ENCODE measurements around the gene RRP1B.

DNA sequence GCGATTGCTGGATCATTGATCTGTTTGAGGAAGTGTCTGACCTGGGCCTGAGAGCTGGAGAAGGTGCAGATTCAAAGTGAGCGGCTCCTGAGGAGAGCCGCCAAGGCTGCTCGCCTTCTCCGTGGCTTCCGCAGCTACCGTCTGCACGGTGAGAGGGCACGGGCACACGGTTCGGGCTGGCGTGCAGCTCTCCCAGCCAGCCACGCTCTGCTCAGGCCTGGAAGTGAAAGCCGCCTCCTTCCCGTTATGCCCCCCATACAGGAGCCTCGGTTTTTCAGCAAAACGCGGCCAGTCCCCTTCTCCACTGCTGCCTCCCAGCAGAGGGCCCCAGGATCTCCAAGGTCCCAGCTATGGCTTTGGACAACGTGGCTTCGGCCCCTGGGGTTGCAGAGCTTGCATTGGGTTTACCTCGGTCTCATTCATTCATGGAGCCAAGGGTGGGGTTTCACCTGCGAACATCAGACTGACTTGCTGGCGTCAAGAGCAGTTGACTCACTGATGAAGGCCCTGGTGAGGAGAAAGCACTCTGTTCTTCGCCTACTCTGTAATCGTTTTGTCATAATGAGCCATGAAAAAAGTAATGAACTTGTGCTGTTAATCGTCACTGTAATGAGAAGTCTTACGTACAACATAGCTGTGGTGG is 35.2 kb downstream of the RRP1B start:
- TF ChIP-seq, protein P1, sequence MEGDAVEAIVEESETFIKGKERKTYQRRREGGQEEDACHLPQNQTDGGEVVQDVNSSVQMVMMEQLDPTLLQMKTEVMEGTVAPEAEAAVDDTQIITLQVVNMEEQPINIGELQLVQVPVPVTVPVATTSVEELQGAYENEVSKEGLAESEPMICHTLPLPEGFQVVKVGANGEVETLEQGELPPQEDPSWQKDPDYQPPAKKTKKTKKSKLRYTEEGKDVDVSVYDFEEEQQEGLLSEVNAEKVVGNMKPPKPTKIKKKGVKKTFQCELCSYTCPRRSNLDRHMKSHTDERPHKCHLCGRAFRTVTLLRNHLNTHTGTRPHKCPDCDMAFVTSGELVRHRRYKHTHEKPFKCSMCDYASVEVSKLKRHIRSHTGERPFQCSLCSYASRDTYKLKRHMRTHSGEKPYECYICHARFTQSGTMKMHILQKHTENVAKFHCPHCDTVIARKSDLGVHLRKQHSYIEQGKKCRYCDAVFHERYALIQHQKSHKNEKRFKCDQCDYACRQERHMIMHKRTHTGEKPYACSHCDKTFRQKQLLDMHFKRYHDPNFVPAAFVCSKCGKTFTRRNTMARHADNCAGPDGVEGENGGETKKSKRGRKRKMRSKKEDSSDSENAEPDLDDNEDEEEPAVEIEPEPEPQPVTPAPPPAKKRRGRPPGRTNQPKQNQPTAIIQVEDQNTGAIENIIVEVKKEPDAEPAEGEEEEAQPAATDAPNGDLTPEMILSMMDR (IDR thresholded peaks at IDR 0.05) = no peak
- TF ChIP-seq HDAC2 (IDR thresholded peaks at IDR 0.05) = no peak
- TF ChIP-seq, protein P2, sequence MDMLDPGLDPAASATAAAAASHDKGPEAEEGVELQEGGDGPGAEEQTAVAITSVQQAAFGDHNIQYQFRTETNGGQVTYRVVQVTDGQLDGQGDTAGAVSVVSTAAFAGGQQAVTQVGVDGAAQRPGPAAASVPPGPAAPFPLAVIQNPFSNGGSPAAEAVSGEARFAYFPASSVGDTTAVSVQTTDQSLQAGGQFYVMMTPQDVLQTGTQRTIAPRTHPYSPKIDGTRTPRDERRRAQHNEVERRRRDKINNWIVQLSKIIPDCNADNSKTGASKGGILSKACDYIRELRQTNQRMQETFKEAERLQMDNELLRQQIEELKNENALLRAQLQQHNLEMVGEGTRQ (IDR thresholded peaks at IDR 0.05) = no peak
- no peak for TF ChIP-seq CBX8 (IDR thresholded peaks at IDR 0.05)
- TF ChIP-seq PHF8 (IDR thresholded peaks at IDR 0.05; ENCODE audit: borderline replicate concordance, low read depth) = no peak
- no peak for TF ChIP-seq REST (IDR thresholded peaks at IDR 0.05)
- no peak for TF ChIP-seq KDM1A (IDR thresholded peaks at IDR 0.05; ENCODE audit: low read depth)
- TF ChIP-seq FOXS1 (CRISPR knock-in tag; IDR thresholded peaks at IDR 0.05) = no peak
- TF ChIP-seq, protein P3, sequence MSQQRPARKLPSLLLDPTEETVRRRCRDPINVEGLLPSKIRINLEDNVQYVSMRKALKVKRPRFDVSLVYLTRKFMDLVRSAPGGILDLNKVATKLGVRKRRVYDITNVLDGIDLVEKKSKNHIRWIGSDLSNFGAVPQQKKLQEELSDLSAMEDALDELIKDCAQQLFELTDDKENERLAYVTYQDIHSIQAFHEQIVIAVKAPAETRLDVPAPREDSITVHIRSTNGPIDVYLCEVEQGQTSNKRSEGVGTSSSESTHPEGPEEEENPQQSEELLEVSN (IDR thresholded peaks at IDR 0.05; ENCODE audit: borderline replicate concordance, low read depth) = no peak
